ENCODE measurements around the gene STRN.
A peak's percentile ranks its signal among the peaks of the same experiment; 100 is the strongest.
"Not testable (repeated sequence)": the region's sequence is repeated elsewhere in the genome, so short reads cannot be mapped to it uniquely, and the experiment has no call there.

Gene STRN

GRCh38 chr2:36966370-36967235 lies at the start of gene STRN:
Gene STRN (minus strand): TSS chr2:36966536. CDS start chr2:36966463, 73 bp downstream.
- DNase-seq (ENCODE audit: low read depth in 4 of 4, low spot score in 1 of 4): peak; percentile 91 to 96 (median 94)

GRCh38 chr2:37013315-37013641 lies 46.9 kb upstream of the STRN start:
- no peak for DNase-seq (ENCODE audit: low read depth in 4 of 4, low spot score in 1 of 4)

GRCh38 chr2:37011130-37011529 lies 44.8 kb upstream of the STRN start:
- no peak for DNase-seq (ENCODE audit: low read depth in 4 of 4, low spot score in 1 of 4)

- no peak for DNase-seq (ENCODE audit: low read depth in 4 of 4, low spot score in 1 of 4)
These were observed 39.0 kb upstream of the STRN start for GRCh38 chr2:37005118-37005868.

GRCh38 chr2:37000988-37001556 lies 34.7 kb upstream of the STRN start:
- DNase-seq (ENCODE audit: low read depth in 4 of 4, low spot score in 1 of 4): no peak

- no peak for DNase-seq (ENCODE audit: low read depth in 4 of 4, low spot score in 1 of 4)
These were observed 34.0 kb upstream of the STRN start for GRCh38 chr2:37000318-37000717.

GRCh38 chr2:36999416-36999815 lies 33.1 kb upstream of the STRN start:
- not testable (repeated sequence) for DNase-seq (ENCODE audit: low read depth in 4 of 4, low spot score in 1 of 4)

- DNase-seq (ENCODE audit: low read depth in 4 of 4, low spot score in 1 of 4): no peak
These were observed 27.7 kb upstream of the STRN start for GRCh38 chr2:36993841-36994620.

GRCh38 chr2:36988008-36988407 lies 21.7 kb upstream of the STRN start:
- no peak for DNase-seq (ENCODE audit: low read depth in 4 of 4, low spot score in 1 of 4)

GRCh38 chr2:36982467-36982866 lies 16.1 kb upstream of the STRN start:
- no peak for DNase-seq (ENCODE audit: low read depth in 4 of 4, low spot score in 1 of 4)

- DNase-seq (ENCODE audit: low read depth in 4 of 4, low spot score in 1 of 4): no peak
These were observed 15.6 kb upstream of the STRN start for GRCh38 chr2:36981911-36982310.

- DNase-seq (ENCODE audit: low read depth in 4 of 4, low spot score in 1 of 4): not testable (repeated sequence)
These were observed 12.7 kb upstream of the STRN start for GRCh38 chr2:36979007-36979406.

GRCh38 chr2:36976065-36976464 lies 9.7 kb upstream of the STRN start:
- DNase-seq (ENCODE audit: low read depth in 4 of 4, low spot score in 1 of 4): no peak

- no peak for DNase-seq (ENCODE audit: low read depth in 4 of 4, low spot score in 1 of 4)
These were observed 9.0 kb upstream of the STRN start for GRCh38 chr2:36975306-36975705.

- no peak for DNase-seq (ENCODE audit: low read depth in 4 of 4, low spot score in 1 of 4)
These were observed 7.0 kb upstream of the STRN start for GRCh38 chr2:36973320-36973719.

- no peak for DNase-seq (ENCODE audit: low read depth in 4 of 4, low spot score in 1 of 4)
These were observed 5.7 kb upstream of the STRN start for GRCh38 chr2:36971990-36972389.

GRCh38 chr2:36967236-36967876 lies 1.0 kb upstream of the STRN start:
- no peak for DNase-seq (ENCODE audit: low read depth in 4 of 4, low spot score in 1 of 4)

GRCh38 chr2:36965751-36966369 lies 476 bp downstream of the STRN start:
- DNase-seq (ENCODE audit: low read depth in 4 of 4, low spot score in 1 of 4): peak in 3 of 4 experiments; percentile 24 to 36 (median 32)

- no peak for DNase-seq (ENCODE audit: low read depth in 4 of 4, low spot score in 1 of 4)
These were observed 1.1 kb downstream of the STRN start for GRCh38 chr2:36965206-36965605.

- DNase-seq (ENCODE audit: low read depth in 4 of 4, low spot score in 1 of 4): no peak
These were observed 1.8 kb downstream of the STRN start for GRCh38 chr2:36964496-36965058.

Measured in stimulated activated CD4-positive, alpha-beta T cell treated with anti-CD3 and anti-CD28 coated beads, Interleukin-1b, Interleukin-23, amount 100 ng/mL, for 24 hours (primary cell).